ENCODE data around the gene MBNL1.

The MBNL1 gene

GRCh38 chr3:152392272-152392880 is 123.6 kb downstream of the MBNL1 start:
- peaks cover 95% of the 10 kb centered on the region for H3K79me2 ChIP-seq (ENCODE audit: low read length)
- peaks cover 43% of the 10 kb centered on the region for H4K20me1 ChIP-seq (ENCODE audit: insufficient read depth, low read length)
- DNase-seq, result no peak

GRCh38 chr3:152394246-152394645 is 125.5 kb downstream of the MBNL1 start:
- Histone ChIP-seq H3K4me3 (ENCODE audit: low read length) (no peak overlapping the region), H4K20me1 (ENCODE audit: insufficient read depth, low read length) (peaks cover 39% of the 10 kb centered on the region), H3K9me3 (replicated peaks; ENCODE audit: insufficient read depth, low read length) (no peaks in the 10 kb centered on the region), H3K9me2 (replicated peaks; ENCODE audit: insufficient read depth, low read length) (no peaks in the 10 kb centered on the region), H3K36me3 (replicated peaks; ENCODE audit: insufficient read depth, low read length) (peaks cover 6% of the 10 kb centered on the region; the same call in 1 of the 2 replicates), H3K4me2 (ENCODE audit: low read depth, low read length) (no peak overlapping the region), H3K79me2 (ENCODE audit: low read length) (peaks cover 95% of the 10 kb centered on the region), H3F3A (ENCODE audit: insufficient read depth, low read length) (no peaks in the 10 kb centered on the region; the same call in 1 of the 2 replicates), H3K9ac (ENCODE audit: low read length) (no peak overlapping the region), H2AFZ (ENCODE audit: low read length) (no peak overlapping the region), H3K27ac (ENCODE audit: low read length) (no peak overlapping the region), H3K4me1 (ENCODE audit: low read length) (no peaks in the 10 kb centered on the region), H3K27me3 (replicated peaks; ENCODE audit: insufficient read depth, low read length) (no peaks in the 10 kb centered on the region)
- no peak for DNase-seq
- no peak for TF ChIP-seq EZH2 (optimal IDR thresholded peaks at IDR 0.05; ENCODE audit: low read depth, low read length)
- no peak for TF ChIP-seq CTCF (IDR thresholded peaks at IDR 0.05; ENCODE audit: low read length)
- TF ChIP-seq EZH2phosphoT487 (IDR thresholded peaks at IDR 0.05; ENCODE audit: low read length), result no peak

More at GRCh38 chr3:152392272-152392880, 123.6 kb downstream of the MBNL1 start:
- Histone ChIP-seq H3K27ac (ENCODE audit: low read length) (no peak overlapping the region), H3F3A (ENCODE audit: insufficient read depth, low read length) (no peaks in the 10 kb centered on the region; the same call in 1 of the 2 replicates), H3K36me3 (replicated peaks; ENCODE audit: insufficient read depth, low read length) (peaks cover 6% of the 10 kb centered on the region; the same call in 1 of the 2 replicates), H3K4me2 (ENCODE audit: low read depth, low read length) (no peak overlapping the region), H3K4me1 (ENCODE audit: low read length) (no peaks in the 10 kb centered on the region), H3K9me2 (replicated peaks; ENCODE audit: insufficient read depth, low read length) (no peaks in the 10 kb centered on the region), H3K9ac (ENCODE audit: low read length) (no peak overlapping the region), H3K27me3 (replicated peaks; ENCODE audit: insufficient read depth, low read length) (no peaks in the 10 kb centered on the region), H3K9me3 (replicated peaks; ENCODE audit: insufficient read depth, low read length) (no peaks in the 10 kb centered on the region), H2AFZ (ENCODE audit: low read length) (no peak overlapping the region), H3K4me3 (ENCODE audit: low read length) (no peak overlapping the region)
- TF ChIP-seq EZH2 (optimal IDR thresholded peaks at IDR 0.05; ENCODE audit: low read depth, low read length) (no peak), EZH2phosphoT487 (IDR thresholded peaks at IDR 0.05; ENCODE audit: low read length) (no peak), CTCF (IDR thresholded peaks at IDR 0.05; ENCODE audit: low read length) (no peak)

GRCh38 chr3:152395764-152396163 is 127.0 kb downstream of the MBNL1 start:
- Histone ChIP-seq H3K9ac (ENCODE audit: low read length) (no peak overlapping the region), H3K9me3 (replicated peaks; ENCODE audit: insufficient read depth, low read length) (no peaks in the 10 kb centered on the region), H3K27ac (ENCODE audit: low read length) (no peak overlapping the region), H3K4me2 (ENCODE audit: low read depth, low read length) (no peak overlapping the region), H3K36me3 (replicated peaks; ENCODE audit: insufficient read depth, low read length) (peaks cover 8% of the 10 kb centered on the region; the same call in 1 of the 2 replicates), H3K9me2 (replicated peaks; ENCODE audit: insufficient read depth, low read length) (no peaks in the 10 kb centered on the region), H4K20me1 (ENCODE audit: insufficient read depth, low read length) (peaks cover 37% of the 10 kb centered on the region), H3K4me1 (ENCODE audit: low read length) (no peaks in the 10 kb centered on the region; the same call in 1 of the 2 replicates), H3K79me2 (ENCODE audit: low read length) (peaks cover 99% of the 10 kb centered on the region), H3F3A (ENCODE audit: insufficient read depth, low read length) (no peaks in the 10 kb centered on the region; the same call in 1 of the 2 replicates), H3K4me3 (ENCODE audit: low read length) (no peak overlapping the region), H2AFZ (ENCODE audit: low read length) (no peak overlapping the region), H3K27me3 (replicated peaks; ENCODE audit: insufficient read depth, low read length) (no peaks in the 10 kb centered on the region)
- no peak for DNase-seq
- TF ChIP-seq EZH2phosphoT487 (IDR thresholded peaks at IDR 0.05; ENCODE audit: low read length), result no peak
- no peak for TF ChIP-seq CTCF (IDR thresholded peaks at IDR 0.05; ENCODE audit: low read length)
- TF ChIP-seq EZH2 (optimal IDR thresholded peaks at IDR 0.05; ENCODE audit: low read depth, low read length), result no peak
